ENCODE data around the gene CHMP2A. TPM values are rescaled to one million over a fixed set of nuclear protein-coding genes. Genes with fewer than 3 reads are reported as not detected.

The CHMP2A gene
- total and polyA plus RNA-seq, 2 of the 13 experiments (the other 11 are each of a cell fraction or from before 2014, with no cell fraction given) = 49.7 to 55.0 TPM

DNA sequence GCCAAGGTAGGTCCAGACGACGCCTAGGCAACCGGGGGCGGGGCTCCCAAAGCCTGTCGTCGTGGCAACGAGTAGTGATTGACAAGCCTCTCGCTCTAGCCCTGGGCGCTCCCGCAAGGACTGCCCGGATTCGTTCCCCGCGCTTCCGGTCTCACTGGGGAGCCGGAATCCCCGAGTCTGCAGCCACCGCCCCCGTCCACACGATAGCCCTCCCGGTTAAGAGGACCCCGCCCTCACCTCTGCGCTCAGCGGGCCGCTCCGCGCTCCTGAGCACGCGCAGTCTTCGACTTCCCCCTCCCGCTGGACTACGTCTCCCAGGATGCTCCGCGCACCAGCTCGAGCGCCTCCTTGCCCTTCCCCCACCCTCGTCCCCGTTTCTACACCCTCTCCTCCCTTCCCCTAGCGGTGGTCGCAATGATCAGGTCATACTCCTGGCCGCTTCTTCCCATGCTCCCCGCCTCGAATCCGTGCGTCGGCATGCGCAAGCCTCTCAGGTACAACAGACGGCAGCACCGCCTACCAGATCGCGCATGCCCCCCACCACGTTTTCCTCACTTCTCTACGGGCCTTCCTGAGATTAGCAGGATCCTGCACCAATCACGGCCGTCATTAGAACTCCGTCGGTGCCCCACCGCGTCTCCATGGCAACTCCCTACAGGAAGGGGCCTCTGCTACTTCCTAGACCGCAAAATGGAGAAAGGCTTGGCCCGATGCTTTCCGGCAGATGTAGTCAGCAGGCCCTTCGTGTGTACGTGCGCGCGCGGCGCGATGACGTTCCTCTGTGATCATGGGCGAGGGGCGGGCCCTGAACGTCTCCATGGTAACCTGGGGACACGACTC lies 18.1 kb upstream of the CHMP2A start, which contains the start of gene MZF1 (continued):
- TF ChIP-seq, protein P1, sequence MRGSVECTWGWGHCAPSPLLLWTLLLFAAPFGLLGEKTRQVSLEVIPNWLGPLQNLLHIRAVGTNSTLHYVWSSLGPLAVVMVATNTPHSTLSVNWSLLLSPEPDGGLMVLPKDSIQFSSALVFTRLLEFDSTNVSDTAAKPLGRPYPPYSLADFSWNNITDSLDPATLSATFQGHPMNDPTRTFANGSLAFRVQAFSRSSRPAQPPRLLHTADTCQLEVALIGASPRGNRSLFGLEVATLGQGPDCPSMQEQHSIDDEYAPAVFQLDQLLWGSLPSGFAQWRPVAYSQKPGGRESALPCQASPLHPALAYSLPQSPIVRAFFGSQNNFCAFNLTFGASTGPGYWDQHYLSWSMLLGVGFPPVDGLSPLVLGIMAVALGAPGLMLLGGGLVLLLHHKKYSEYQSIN (CRISPR knock-in tag; IDR thresholded peaks at IDR 0.05; ENCODE audit: borderline replicate concordance) = no peak
- 0 out of 2 replicates have a peak, but pooled peaks have one; percentile 5 for TF ChIP-seq BCL6 (CRISPR knock-in tag; IDR thresholded peaks at IDR 0.05)
- TF ChIP-seq AKAP8 (CRISPR knock-in tag; IDR thresholded peaks at IDR 0.05) = peak; percentile 99
- peak; percentile 95 for TF ChIP-seq KDM5B (CRISPR knock-in tag; IDR thresholded peaks at IDR 0.05; ENCODE audit: borderline replicate concordance)
- TF ChIP-seq, protein P2, sequence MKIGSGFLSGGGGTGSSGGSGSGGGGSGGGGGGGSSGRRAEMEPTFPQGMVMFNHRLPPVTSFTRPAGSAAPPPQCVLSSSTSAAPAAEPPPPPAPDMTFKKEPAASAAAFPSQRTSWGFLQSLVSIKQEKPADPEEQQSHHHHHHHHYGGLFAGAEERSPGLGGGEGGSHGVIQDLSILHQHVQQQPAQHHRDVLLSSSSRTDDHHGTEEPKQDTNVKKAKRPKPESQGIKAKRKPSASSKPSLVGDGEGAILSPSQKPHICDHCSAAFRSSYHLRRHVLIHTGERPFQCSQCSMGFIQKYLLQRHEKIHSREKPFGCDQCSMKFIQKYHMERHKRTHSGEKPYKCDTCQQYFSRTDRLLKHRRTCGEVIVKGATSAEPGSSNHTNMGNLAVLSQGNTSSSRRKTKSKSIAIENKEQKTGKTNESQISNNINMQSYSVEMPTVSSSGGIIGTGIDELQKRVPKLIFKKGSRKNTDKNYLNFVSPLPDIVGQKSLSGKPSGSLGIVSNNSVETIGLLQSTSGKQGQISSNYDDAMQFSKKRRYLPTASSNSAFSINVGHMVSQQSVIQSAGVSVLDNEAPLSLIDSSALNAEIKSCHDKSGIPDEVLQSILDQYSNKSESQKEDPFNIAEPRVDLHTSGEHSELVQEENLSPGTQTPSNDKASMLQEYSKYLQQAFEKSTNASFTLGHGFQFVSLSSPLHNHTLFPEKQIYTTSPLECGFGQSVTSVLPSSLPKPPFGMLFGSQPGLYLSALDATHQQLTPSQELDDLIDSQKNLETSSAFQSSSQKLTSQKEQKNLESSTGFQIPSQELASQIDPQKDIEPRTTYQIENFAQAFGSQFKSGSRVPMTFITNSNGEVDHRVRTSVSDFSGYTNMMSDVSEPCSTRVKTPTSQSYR (CRISPR knock-in tag; IDR thresholded peaks at IDR 0.05; ENCODE audit: borderline replicate concordance) = peak; percentile 96
- TF ChIP-seq, protein P3, sequence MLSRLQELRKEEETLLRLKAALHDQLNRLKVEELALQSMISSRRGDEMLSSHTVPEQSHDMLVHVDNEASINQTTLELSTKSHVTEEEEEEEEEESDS (CRISPR knock-in tag; IDR thresholded peaks at IDR 0.05; ENCODE audit: borderline replicate concordance) = peak; percentile 73; the same call in 1 of the 2 replicates
- TF ChIP-seq XRCC5 (optimal IDR thresholded peaks at IDR 0.05; ENCODE audit: low read length) = peak; percentile 60
- 0 out of 2 replicates have a peak, but pooled peaks have one; percentile 46 for TF ChIP-seq ZNF557 (CRISPR knock-in tag; IDR thresholded peaks at IDR 0.05)
- TF ChIP-seq, protein P4, sequence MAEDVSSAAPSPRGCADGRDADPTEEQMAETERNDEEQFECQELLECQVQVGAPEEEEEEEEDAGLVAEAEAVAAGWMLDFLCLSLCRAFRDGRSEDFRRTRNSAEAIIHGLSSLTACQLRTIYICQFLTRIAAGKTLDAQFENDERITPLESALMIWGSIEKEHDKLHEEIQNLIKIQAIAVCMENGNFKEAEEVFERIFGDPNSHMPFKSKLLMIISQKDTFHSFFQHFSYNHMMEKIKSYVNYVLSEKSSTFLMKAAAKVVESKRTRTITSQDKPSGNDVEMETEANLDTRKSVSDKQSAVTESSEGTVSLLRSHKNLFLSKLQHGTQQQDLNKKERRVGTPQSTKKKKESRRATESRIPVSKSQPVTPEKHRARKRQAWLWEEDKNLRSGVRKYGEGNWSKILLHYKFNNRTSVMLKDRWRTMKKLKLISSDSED (CRISPR knock-in tag; IDR thresholded peaks at IDR 0.05) = 0 out of 2 replicates have a peak, but pooled peaks have one; percentile 85
- TF ChIP-seq ZNF839 (CRISPR knock-in tag; IDR thresholded peaks at IDR 0.05; ENCODE audit: borderline replicate concordance) = 0 out of 2 replicates have a peak, but pooled peaks have one; percentile 6
- peak; percentile 26 for TF ChIP-seq HNRNPLL (IDR thresholded peaks at IDR 0.05; ENCODE audit: low read depth, low read length, poor library complexity, severe bottlenecking)
- no peak for TF ChIP-seq MBNL3 (CRISPR knock-in tag; conservative IDR thresholded peaks at IDR 0.05)
- TF ChIP-seq, protein P5, sequence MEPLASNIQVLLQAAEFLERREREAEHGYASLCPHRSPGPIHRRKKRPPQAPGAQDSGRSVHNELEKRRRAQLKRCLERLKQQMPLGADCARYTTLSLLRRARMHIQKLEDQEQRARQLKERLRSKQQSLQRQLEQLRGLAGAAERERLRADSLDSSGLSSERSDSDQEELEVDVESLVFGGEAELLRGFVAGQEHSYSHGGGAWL (CRISPR knock-in tag; IDR thresholded peaks at IDR 0.05) = peak; percentile 44; the same call in 1 of the 2 replicates
- TF ChIP-seq NFE2L1 (CRISPR knock-in tag; IDR thresholded peaks at IDR 0.05; ENCODE audit: borderline replicate concordance) = no peak
- peak; percentile 71; the same call in 1 of the 2 replicates for TF ChIP-seq JUN (CRISPR knock-in tag; IDR thresholded peaks at IDR 0.05)
- TF ChIP-seq TP53 (CRISPR knock-in tag; conservative IDR thresholded peaks at IDR 0.05) = no peak
- TF ChIP-seq NCOR1 (IDR thresholded peaks at IDR 0.05; ENCODE audit: borderline replicate concordance, low read length) = 0 out of 2 replicates have a peak, but pooled peaks have one; percentile 32
- no peak for TF ChIP-seq ZNF329 (CRISPR knock-in tag; IDR thresholded peaks at IDR 0.05; ENCODE audit: low read depth)
- TF ChIP-seq, protein P6, sequence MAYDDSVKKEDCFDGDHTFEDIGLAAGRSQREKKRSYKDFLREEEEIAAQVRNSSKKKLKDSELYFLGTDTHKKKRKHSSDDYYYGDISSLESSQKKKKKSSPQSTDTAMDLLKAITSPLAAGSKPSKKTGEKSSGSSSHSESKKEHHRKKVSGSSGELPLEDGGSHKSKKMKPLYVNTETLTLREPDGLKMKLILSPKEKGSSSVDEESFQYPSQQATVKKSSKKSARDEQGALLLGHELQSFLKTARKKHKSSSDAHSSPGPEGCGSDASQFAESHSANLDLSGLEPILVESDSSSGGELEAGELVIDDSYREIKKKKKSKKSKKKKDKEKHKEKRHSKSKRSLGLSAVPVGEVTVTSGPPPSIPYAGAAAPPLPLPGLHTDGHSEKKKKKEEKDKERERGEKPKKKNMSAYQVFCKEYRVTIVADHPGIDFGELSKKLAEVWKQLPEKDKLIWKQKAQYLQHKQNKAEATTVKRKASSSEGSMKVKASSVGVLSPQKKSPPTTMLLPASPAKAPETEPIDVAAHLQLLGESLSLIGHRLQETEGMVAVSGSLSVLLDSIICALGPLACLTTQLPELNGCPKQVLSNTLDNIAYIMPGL (CRISPR knock-in tag; IDR thresholded peaks at IDR 0.05; ENCODE audit: borderline replicate concordance in 1 of 2, low read depth in 1 of 2) = peak in 1 of 2 experiments; percentile 54; a peak in 1 of 4 replicates
- TF ChIP-seq ZNF317 (CRISPR knock-in tag; IDR thresholded peaks at IDR 0.05) = peak; percentile 73; the same call in 1 of the 2 replicates
